Keratinocyte (primary cell): ENCODE data around the gene TTC33. TPM values are rescaled to one million over a fixed set of nuclear protein-coding genes. Genes with fewer than 3 reads are reported as not detected.

ENCODE experiments used
- DNase-seq: peaks from one replicate; pipeline ENCODE4 v3.0.0-alpha.2; 2011; ENCODE audit warnings: low read depth, missing footprints, low spot score
- FAIRE-seq: peaks from 2 replicates; lab custom pipeline; 2011; peaks lifted over from hg19 to GRCh38; lab: Jason Lieb, UNC
- H2AFZ ChIP-seq: 2 replicates; pipeline ENCODE4 v1.6.0; 2012; ENCODE audit warnings: low read length, control low read depth, inconsistent platforms; ENCODE audit not compliant: control insufficient read depth
- H3K27ac ChIP-seq: 2 replicates; pipeline ENCODE4 v1.5.1; 2011; ENCODE audit warnings: low read length; ENCODE audit not compliant: control insufficient read depth, insufficient read depth
- H3K27me3 ChIP-seq: 3 replicates; pipeline ENCODE4 v1.6.0; 2011; ENCODE audit warnings: low read length; ENCODE audit not compliant: control insufficient read depth, insufficient read depth; ENCODE audit errors: extremely low read depth
- H3K36me3 ChIP-seq, 2 experiments: 2 replicates in 1 of 2; 3 replicates in 1 of 2; pipeline ENCODE4 v1.5.1; 2011; ENCODE audit warnings: low read length in 2 of 2, mild to moderate bottlenecking in 1 of 2; ENCODE audit not compliant: control insufficient read depth in 2 of 2, insufficient read depth in 2 of 2; ENCODE audit errors: extremely low read depth in 1 of 2
- H3K4me1 ChIP-seq: 3 replicates; pipeline ENCODE4 v1.5.1; 2011; ENCODE audit warnings: low read length; ENCODE audit not compliant: control insufficient read depth, insufficient read depth; ENCODE audit errors: extremely low read depth
- H3K4me2 ChIP-seq: 3 replicates; pipeline ENCODE4 v1.6.0; 2011; ENCODE audit warnings: low read depth, low read length; ENCODE audit not compliant: control insufficient read depth, insufficient read depth; ENCODE audit errors: extremely low read depth
- H3K4me3 ChIP-seq, 3 experiments: fragments of 200-600 bp in 1 of 3; sonication (generic) in 1 of 3; 2 replicates in 2 of 3; 3 replicates in 1 of 3; pipeline ENCODE4 v1.5.1; 2011 to 2016; ENCODE audit warnings: low read length in 3 of 3, mild to moderate bottlenecking in 3 of 3, control low read depth in 2 of 3, inconsistent platforms in 1 of 3, low read depth in 1 of 3, mixed read lengths in 1 of 3, mixed run types in 1 of 3, moderate library complexity in 1 of 3; ENCODE audit not compliant: control insufficient read depth in 2 of 3, insufficient read depth in 2 of 3; ENCODE audit errors: extremely low read depth in 1 of 3
- H3K79me2 ChIP-seq: 2 replicates; pipeline ENCODE4 v1.6.0; 2012; ENCODE audit warnings: low read length; ENCODE audit not compliant: control insufficient read depth, insufficient read depth
- H3K9ac ChIP-seq: 3 replicates; pipeline ENCODE4 v1.6.0; 2011; ENCODE audit warnings: low read length; ENCODE audit not compliant: control insufficient read depth, insufficient read depth; ENCODE audit errors: extremely low read depth
- H3K9me1 ChIP-seq: 3 replicates; pipeline ENCODE4 v1.6.0; 2011; ENCODE audit warnings: low read length; ENCODE audit not compliant: control insufficient read depth, insufficient read depth; ENCODE audit errors: extremely low read depth
- H3K9me3 ChIP-seq: 2 replicates; pipeline ENCODE4 v1.5.1; 2012; ENCODE audit warnings: low read depth, low read length; ENCODE audit not compliant: control insufficient read depth
- H4K20me1 ChIP-seq: 3 replicates; pipeline ENCODE4 v1.6.0; 2011; ENCODE audit warnings: low read length; ENCODE audit not compliant: control insufficient read depth, insufficient read depth; ENCODE audit errors: extremely low read depth
- EZH2 ChIP-seq: IDR thresholded peaks from one replicate; pipeline ENCODE4 v1.6.1; 2012; ENCODE audit warnings: inconsistent platforms, mild to moderate bottlenecking, low read length, moderate library complexity
- dilution Hi-C: fragments of 300-500 bp; cut with MboI; formaldehyde crosslinking; loops from one replicate; pipeline ENCODE4 v1.7.0; 2020; ENCODE audit warnings: low sequenced_read_pairs; ENCODE audit not compliant: extremely low pct_ligation_motif_present
- polyA plus RNA-seq, 5 experiments: library from polyadenylated mRNA; depleted of rRNA in 3 of 5; stranded (reverse) in 3 of 5; stranded (forward) in 1 of 5; unstranded in 1 of 5; fragments of >200 nt; gene quantifications; 1 replicate in 1 of 5; 2 replicates in 3 of 5; 3 replicates in 1 of 5; pipeline versions ENCODE4 v1.2.1 to v1.2.3, GENCODE V29; 2011 to 2012; ENCODE audit warnings: missing spikeins in 2 of 5, low read depth in 1 of 5, low replicate concordance in 1 of 5
- TF ChIP-seq, protein P1 (sequence below), 3 experiments: IDR thresholded peaks in 1 of 3; conservative IDR thresholded peaks in 1 of 3; optimal IDR thresholded peaks in 1 of 3; 2 replicates in 2 of 3; 3 replicates in 1 of 3; pipeline versions ENCODE3 to v1.5.1; 2011; ENCODE audit warnings: low read length in 3 of 3, mild to moderate bottlenecking in 3 of 3, moderate library complexity in 2 of 3, control low read depth in 1 of 3, inconsistent platforms in 1 of 3; ENCODE audit not compliant: insufficient read depth in 2 of 3; ENCODE audit errors: extremely low read depth in 1 of 3

The TTC33 gene
- polyA plus RNA-seq, 1 donor (not counting 4 experiments of a cell fraction or from before 2014, with no cell fraction given), result 7.1 TPM

DNA sequence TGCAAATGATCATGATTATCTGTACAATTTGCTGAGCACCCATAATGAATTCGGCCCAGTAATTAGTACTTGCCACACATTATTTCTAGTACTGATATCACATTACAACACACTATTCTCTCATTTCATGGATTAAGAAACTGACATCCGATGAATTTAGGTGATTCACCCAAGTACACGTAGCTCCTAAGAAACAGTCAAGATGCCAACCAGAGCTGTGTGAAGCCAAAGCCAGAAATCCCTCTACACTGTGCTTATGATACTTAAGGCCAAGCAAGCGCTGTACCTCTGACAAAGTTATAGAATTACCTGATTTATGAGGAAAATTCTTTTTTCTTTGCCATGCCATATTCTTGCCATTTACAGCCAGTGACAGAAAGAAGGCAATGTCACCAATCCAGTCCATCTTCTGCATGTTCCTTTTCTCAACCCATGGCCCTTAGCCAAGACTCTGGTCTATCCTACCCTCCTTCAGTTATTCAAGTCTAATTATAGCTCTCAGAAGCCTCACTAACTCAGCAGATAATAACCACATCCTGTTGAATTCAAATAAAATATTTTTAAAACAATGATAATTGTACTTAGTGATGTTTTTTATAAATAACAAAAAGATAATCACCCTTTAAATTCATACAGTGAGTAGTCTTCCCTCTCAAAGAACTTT, 150.3 kb downstream of the TTC33 start:
- Histone ChIP-seq H3K9me1 (no peaks in the 10 kb centered on the region), H3K79me2 (no peaks in the 10 kb centered on the region), H3K9me3 (no peaks in the 10 kb centered on the region), H2AFZ (no peak overlapping the region), H3K4me2 (no peak overlapping the region), H3K4me3 (no peak overlapping the region), H3K4me1 (peaks cover 20% of the 10 kb centered on the region), H3K27ac (no peak overlapping the region), H3K9ac (no peak overlapping the region), H3K27me3 (no peaks in the 10 kb centered on the region), H4K20me1 (no peaks in the 10 kb centered on the region), H3K36me3 (no peaks in the 10 kb centered on the region)
- DNase-seq (no peak), FAIRE-seq (no peak)
- TF ChIP-seq EZH2, result no peak
- TF ChIP-seq, protein P1, sequence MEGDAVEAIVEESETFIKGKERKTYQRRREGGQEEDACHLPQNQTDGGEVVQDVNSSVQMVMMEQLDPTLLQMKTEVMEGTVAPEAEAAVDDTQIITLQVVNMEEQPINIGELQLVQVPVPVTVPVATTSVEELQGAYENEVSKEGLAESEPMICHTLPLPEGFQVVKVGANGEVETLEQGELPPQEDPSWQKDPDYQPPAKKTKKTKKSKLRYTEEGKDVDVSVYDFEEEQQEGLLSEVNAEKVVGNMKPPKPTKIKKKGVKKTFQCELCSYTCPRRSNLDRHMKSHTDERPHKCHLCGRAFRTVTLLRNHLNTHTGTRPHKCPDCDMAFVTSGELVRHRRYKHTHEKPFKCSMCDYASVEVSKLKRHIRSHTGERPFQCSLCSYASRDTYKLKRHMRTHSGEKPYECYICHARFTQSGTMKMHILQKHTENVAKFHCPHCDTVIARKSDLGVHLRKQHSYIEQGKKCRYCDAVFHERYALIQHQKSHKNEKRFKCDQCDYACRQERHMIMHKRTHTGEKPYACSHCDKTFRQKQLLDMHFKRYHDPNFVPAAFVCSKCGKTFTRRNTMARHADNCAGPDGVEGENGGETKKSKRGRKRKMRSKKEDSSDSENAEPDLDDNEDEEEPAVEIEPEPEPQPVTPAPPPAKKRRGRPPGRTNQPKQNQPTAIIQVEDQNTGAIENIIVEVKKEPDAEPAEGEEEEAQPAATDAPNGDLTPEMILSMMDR (optimal IDR thresholded peaks at IDR 0.05 in 1 of 3, IDR thresholded peaks at IDR 0.05 in 1 of 3, conservative IDR thresholded peaks at IDR 0.05 in 1 of 3; ENCODE audit: extremely low read depth in 1 of 3, insufficient read depth in 2 of 3, low read length in 3 of 3), result no peak
- dilution Hi-C loops, result no loop called here

DNA sequence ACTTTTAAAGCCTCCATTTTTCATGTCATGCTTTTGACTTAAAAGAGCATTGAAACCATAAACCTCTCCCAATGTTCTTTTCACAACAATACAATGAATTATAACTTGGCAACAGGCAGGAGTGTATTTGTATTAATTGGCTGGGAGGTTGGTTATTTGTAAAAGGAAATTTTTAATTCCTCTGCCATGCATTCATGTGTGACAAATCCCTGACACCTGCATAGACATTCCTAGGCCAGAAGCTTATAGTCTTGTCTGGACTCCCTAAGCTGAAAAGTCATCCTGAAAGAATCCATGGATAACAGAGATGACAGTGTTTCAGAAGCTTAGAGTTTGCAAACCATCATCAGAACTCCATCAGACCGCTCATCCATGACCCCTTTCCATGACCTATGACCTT, 152.4 kb downstream of the TTC33 start:
- H3K27me3 ChIP-seq, result no peaks in the 10 kb centered on the region
- dilution Hi-C loops, result no loop called here
- H3K4me3 ChIP-seq, result no peak overlapping the region
- H3K9ac ChIP-seq, result no peak overlapping the region
- no peak overlapping the region for H3K4me2 ChIP-seq
- DNase-seq (peak; percentile 71), FAIRE-seq (peak; percentile 84)
- H2AFZ ChIP-seq, result no peak overlapping the region
- H3K79me2 ChIP-seq, result no peaks in the 10 kb centered on the region
- peaks cover 28% of the 10 kb centered on the region for H3K4me1 ChIP-seq
- no peaks in the 10 kb centered on the region for H3K9me1 ChIP-seq
- no peak for TF ChIP-seq EZH2
- TF ChIP-seq, protein P1 (optimal IDR thresholded peaks at IDR 0.05 in 1 of 3, IDR thresholded peaks at IDR 0.05 in 1 of 3, conservative IDR thresholded peaks at IDR 0.05 in 1 of 3; ENCODE audit: extremely low read depth in 1 of 3, insufficient read depth in 2 of 3, low read length in 3 of 3), result no peak
- H4K20me1 ChIP-seq, result no peaks in the 10 kb centered on the region
- H3K27ac ChIP-seq, result peak overlapping the region; percentile 9
- no peaks in the 10 kb centered on the region for H3K36me3 ChIP-seq
- no peaks in the 10 kb centered on the region for H3K9me3 ChIP-seq
